Ovary (tissue), 9 donors: ENCODE results near the gene SINHCAF. TPM values are rescaled to one million over a fixed set of nuclear protein-coding genes. Genes with fewer than 3 reads are reported as not detected.

Source experiments
- DNase-seq, 5 donors: peaks; one replicate each; pipeline ENCODE4 v3.0.0-alpha.2; 2019 to 2020
- H3K27ac ChIP-seq, 2 donors: fragments of 200-600 bp; one replicate each; pipeline versions ENCODE4 v1.5.1 to v1.8.0; 2019 to 2022
- H3K27me3 ChIP-seq: fragments of 200-600 bp; one replicate; pipeline ENCODE4 v1.8.0; 2022
- H3K36me3 ChIP-seq: fragments of 200-600 bp; sonication (generic); one replicate; pipeline ENCODE4 v1.5.1; 2019
- H3K4me1 ChIP-seq: one replicate; pipeline ENCODE4 v1.8.1; 2013; ENCODE audit warnings: mild to moderate bottlenecking, moderate library complexity; ENCODE audit not compliant: insufficient read depth
- H3K4me3 ChIP-seq: fragments of 200-600 bp; sonication (generic); one replicate; pipeline ENCODE4 v1.5.1; 2017
- H3K9me3 ChIP-seq, 2 donors: fragments of 200-600 bp in 1 of 2; sonication (generic) in 1 of 2; one replicate each; pipeline versions ENCODE4 v1.5.1 to v1.8.1; 2013 to 2019; ENCODE audit warnings: mild to moderate bottlenecking in 1 of 2, moderate library complexity in 1 of 2
- EP300 ChIP-seq: sonication (generic); formaldehyde crosslinking; IDR thresholded peaks from one replicate; pipeline ENCODE4 v1.6.1; 2017; ENCODE audit warnings: antibody characterized with exemption
- POLR2A ChIP-seq: fragments of 450-650 bp; IDR thresholded peaks from one replicate; pipeline ENCODE4 v1.6.1; 2017; ENCODE audit warnings: antibody characterized with exemption, mild to moderate bottlenecking, moderate library complexity
- WGBS, 3 donors: extraction: QIAGEN DNeasy Blood & Tissue Kit in 1 of 3; methylation state at CpG; one replicate each; pipeline versions ENCODE4 v1.1.5 to v1.1.7; 2013 to 2017; 5-methylcytosine and 5-hydroxymethylcytosine counted together
- intact Hi-C, 4 donors: fragments of 100-400 bp; cut with DNase I; formaldehyde crosslinking; loops; one replicate each; pipeline versions ENCODE4 v1.11.0 to v1.15.1; 2022 to 2023
- polyA plus RNA-seq, 2 donors: library from polyadenylated mRNA; stranded (reverse); fragments of 200-250 nt in 1 of 2; fragments of 350-450 nt in 1 of 2; fragmentation: Illumina TruSeq in 1 of 2; extraction: RNeasy Lipid Tissue Mini Kit (QIAGEN cat#74804) in 1 of 2; gene quantifications; one replicate each; pipeline ENCODE4 v1.2.3, GENCODE V29; 2013 to 2014
- small RNA-seq: library from RNA; depleted of rRNA; stranded (forward); fragments of <200 nt; gene quantifications from one replicate; pipeline ENCODE3, GENCODE V24; 2016
- total RNA-seq, 7 donors: library from RNA; depleted of rRNA in 2 of 7; stranded (reverse); fragments of >200 nt in 2 of 7; fragmentation: NEBNext Ultra II Directional in 3 of 7; extraction: Animal tissue kit (Norgen Biotek cat#: 25700) in 3 of 7; gene quantifications; one replicate each; pipeline versions ENCODE4 v1.1.0 to v1.2.4, GENCODE V29; 2016 to 2023
- TF ChIP-seq, protein P1 (sequence below), 3 donors: fragments of 450-650 bp in 2 of 3; fragments of 200-600 bp in 1 of 3; IDR thresholded peaks; one replicate each; pipeline versions ENCODE4 v1.5.1 to v1.8.0; 2016 to 2022; ENCODE audit warnings: antibody characterized with exemption in 3 of 3, mild to moderate bottlenecking in 1 of 3
- donor health status: DM: no; HTN: no; CAD: no; lungs with moderate emphysema.
- donor health status: DM: no; HTN: no; CAD: no.
- donor health status: Bipolar disorder and iron deficiency.
- donor health status: DM: yes; HTN: yes; CAD: no.
- donor health status: DM: no; HTN: no; CAD: no.
- donor health status: DM: yes; HTN: yes; CAD: no.

Gene SINHCAF
- total and polyA plus RNA-seq, 9 donors, result 40.7 to 86.0 (median 59.0) TPM

DNA sequence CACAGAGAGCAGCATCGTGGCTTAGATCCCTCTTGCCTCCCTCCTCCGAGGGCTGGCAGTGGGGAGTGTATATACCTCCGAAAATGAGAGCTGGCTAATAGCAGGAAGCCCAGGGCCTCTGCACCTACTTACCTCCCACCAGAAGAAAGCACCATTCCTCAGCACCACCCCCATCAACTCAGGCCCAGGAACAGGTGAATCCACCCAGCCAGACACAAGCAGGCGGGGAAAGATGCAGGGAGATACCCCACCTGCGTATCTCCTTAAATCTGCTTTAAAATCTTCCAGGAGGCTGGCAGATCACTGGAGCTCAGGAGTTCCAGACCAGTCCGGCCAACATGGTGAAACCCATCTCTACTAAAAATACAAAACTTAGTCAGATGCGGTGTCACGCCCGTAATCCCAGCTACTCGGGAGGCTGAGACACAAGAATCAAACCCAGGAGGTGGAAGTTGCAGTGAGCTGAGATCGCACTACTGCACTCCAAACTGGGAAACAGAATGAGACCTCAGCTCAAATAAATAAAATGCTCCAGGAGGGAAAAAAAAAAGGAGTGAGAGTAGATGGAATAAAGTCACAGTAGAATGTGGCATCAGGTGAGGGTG is 93.5 kb downstream of the SINHCAF start:
- intact Hi-C loops, result no loop called here
- TF ChIP-seq EP300 (no peak), POLR2A (no peak)
- TF ChIP-seq, protein P1, sequence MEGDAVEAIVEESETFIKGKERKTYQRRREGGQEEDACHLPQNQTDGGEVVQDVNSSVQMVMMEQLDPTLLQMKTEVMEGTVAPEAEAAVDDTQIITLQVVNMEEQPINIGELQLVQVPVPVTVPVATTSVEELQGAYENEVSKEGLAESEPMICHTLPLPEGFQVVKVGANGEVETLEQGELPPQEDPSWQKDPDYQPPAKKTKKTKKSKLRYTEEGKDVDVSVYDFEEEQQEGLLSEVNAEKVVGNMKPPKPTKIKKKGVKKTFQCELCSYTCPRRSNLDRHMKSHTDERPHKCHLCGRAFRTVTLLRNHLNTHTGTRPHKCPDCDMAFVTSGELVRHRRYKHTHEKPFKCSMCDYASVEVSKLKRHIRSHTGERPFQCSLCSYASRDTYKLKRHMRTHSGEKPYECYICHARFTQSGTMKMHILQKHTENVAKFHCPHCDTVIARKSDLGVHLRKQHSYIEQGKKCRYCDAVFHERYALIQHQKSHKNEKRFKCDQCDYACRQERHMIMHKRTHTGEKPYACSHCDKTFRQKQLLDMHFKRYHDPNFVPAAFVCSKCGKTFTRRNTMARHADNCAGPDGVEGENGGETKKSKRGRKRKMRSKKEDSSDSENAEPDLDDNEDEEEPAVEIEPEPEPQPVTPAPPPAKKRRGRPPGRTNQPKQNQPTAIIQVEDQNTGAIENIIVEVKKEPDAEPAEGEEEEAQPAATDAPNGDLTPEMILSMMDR (IDR thresholded peaks at IDR 0.05), result no peak
- 67 to 90% (median 82%) methylated on average over 10 to 11 of the region's 11 CpGs for WGBS, 3 donors
- Histone ChIP-seq H3K4me3 (no peak overlapping the region), H3K4me1 (no peaks in the 10 kb centered on the region), H3K36me3 (no peaks in the 10 kb centered on the region), H3K27ac (no peak overlapping the region), H3K9me3 (no peaks in the 10 kb centered on the region), H3K27me3 (no peaks in the 10 kb centered on the region)
- no peak for DNase-seq

DNA sequence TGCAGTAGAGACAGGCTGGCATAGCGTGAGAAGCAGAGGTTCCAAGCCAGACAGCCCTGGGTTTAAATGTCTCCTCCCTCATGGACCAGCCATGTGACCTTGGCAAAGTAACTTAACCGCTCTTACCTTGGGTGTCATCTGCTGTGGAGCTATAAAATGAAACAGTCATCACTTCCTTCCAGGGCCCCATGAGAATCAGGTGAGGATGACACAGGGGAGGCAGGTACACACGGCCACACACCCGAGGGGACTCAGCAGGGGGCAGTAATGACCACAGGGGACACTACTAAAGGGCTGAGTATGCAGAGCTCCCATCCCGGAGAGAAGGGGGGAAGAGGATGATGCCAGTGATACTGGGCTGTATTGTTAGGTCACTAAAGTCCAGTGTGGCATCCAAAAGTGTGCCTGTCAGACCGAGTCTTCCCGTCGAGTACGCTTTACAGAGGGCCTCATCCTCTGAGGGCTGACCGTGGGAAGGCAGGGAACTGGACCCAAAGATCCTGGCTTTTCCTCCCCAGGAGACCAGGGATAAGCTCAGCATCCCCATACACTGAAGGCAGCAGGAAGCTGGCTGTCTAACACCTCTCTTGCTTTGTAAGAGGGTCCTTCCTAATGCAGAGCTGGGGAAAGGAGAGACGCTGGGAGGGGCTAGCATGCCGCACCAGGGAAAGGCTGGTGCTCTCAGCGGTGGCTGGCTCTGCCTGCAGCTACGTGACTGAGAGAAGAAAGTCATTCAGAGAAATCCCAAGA is 94.2 kb downstream of the SINHCAF start:
- intact Hi-C loops, result no loop called here
- Histone ChIP-seq H3K27ac (no peak overlapping the region), H3K4me1 (no peaks in the 10 kb centered on the region), H3K27me3 (no peaks in the 10 kb centered on the region), H3K9me3 (no peaks in the 10 kb centered on the region), H3K4me3 (no peak overlapping the region), H3K36me3 (no peaks in the 10 kb centered on the region)
- no peak for DNase-seq
- TF ChIP-seq, protein P1 (IDR thresholded peaks at IDR 0.05), result no peak
- TF ChIP-seq POLR2A (no peak), EP300 (no peak)
- 86 to 88% (median 87%) methylated on average over 14 of the region's 14 CpGs for WGBS, 3 donors

Small RNA genes lying within 50 kb of the gene (small RNA-seq; reads per million reads assigned to genes)
- not detected for gene AC024940.4
- not detected for gene AC024940.5
- not detected for gene MREGP1
- gene RF00026, result not detected
